Stimulated activated CD8-positive, alpha-beta memory T cell treated with anti-CD3 and anti-CD28 coated beads, Interleukin-7, amount 100 ng/mL, for 48 hours (primary cell): ENCODE measurements around the gene MROH9.

Experiments used
- DNase-seq, 2 donors: peaks; one replicate each; pipeline ENCODE4 v3.0.0-alpha.2; 2020; ENCODE audit warnings: low read depth in 1 of 2; ENCODE audit errors: extremely low read depth in 1 of 2

Gene MROH9

DNA sequence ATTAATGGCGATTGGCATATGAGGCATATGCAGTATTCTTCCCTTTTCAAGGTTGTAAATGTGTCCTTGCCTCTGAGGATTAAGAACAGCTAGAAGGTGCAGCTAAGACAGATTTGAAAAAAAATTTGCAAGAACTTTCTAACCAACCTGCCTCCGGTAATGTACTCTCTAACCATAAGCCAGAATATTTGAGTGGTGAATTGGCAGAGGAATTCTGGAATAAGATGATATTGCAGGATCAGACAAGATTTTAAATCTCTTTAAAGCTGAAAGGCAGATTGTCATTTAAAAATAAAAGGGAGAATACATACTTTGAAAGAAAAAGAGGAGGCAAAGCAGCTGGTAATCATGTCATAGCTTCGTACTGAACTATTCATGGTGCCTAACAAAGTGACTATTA, 29.2 kb downstream of the MROH9 start:
- DNase-seq, result no peak

- DNase-seq, result no peak
Observed at GRCh38 chr1:170967042-170967910, 31.9 kb downstream of the MROH9 start.

- no peak for DNase-seq
Observed at GRCh38 chr1:170970256-170970655, 34.9 kb downstream of the MROH9 start.

DNA sequence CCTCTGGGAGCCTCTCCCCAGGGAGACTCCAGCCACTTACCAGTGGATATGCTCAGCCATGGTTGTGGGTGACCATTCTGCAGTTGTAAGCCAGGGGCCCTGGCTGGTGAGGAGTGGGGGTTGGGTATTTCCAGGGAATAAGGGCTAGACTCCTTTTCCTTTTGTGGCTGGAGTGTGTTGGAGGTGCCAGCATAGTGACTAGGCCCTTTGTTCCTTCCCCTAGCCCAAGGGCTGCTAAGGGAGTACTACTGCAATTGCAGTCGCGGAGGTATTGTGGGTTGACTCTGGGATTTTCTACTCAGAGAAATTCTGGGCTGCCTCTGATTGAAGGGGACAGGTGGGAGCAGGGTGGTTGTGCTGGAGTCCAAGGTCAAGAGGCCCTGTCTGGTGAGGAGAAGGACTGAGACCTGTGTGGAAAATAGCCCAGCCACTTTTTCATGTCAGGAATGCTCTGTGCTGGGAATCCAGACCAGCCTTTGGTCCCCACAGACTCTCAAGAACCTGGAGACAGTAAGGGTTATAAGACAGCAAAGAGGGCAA, 43.1 kb downstream of the MROH9 start:
- no peak for DNase-seq

- DNase-seq, result no peak
Observed at GRCh38 chr1:170985406-170985805, 50.1 kb downstream of the MROH9 start.

- no peak for DNase-seq
Observed at GRCh38 chr1:170986901-170987300, 51.6 kb downstream of the MROH9 start.

DNA sequence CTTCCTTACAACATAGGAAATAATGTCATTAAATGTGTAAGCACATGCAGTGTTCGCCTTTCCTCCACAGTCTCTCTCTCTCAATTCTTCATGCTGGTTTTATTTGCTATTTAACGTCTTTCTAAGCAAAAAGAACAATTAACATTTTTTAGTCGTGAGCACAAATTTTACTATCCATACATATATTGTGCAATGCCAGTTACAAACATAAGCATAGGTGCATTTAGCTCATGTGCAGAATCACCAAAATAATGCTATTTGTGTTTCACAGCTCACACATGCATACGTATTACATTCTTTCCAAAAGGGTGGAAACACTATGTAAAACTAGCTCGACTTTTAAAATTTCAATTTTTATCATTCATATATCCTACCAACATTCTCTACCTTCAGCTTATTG, 52.1 kb downstream of the MROH9 start:
- DNase-seq, result no peak

- DNase-seq, result no peak
Observed at GRCh38 chr1:170993151-170993550, 57.8 kb downstream of the MROH9 start.

GRCh38 chr1:170993717-170994116, 58.4 kb downstream of the MROH9 start:
- DNase-seq, result no peak

- no peak for DNase-seq
Observed at GRCh38 chr1:171014880-171015279, 79.5 kb downstream of the MROH9 start.

GRCh38 chr1:171017426-171017825, 82.1 kb downstream of the MROH9 start:
- DNase-seq, result no peak

DNA sequence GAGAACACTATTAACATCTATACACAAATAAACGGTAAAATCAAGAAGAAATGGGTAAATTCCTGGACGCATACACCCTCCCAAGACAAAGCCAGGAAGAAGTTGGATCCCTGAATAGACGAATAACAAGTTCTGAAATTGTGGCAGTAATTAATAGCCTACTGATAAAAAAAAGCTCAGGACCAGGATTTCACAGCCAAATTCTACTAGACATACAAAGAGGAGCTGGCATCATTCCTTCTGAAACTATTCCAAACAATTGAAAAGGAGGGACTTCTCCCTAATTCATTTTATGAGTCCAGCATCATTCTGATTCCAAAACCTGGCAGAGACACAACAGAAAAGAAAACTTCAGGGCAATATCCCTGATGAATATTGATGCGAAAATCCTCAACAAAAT, 84.6 kb downstream of the MROH9 start:
- DNase-seq, result no peak

DNA sequence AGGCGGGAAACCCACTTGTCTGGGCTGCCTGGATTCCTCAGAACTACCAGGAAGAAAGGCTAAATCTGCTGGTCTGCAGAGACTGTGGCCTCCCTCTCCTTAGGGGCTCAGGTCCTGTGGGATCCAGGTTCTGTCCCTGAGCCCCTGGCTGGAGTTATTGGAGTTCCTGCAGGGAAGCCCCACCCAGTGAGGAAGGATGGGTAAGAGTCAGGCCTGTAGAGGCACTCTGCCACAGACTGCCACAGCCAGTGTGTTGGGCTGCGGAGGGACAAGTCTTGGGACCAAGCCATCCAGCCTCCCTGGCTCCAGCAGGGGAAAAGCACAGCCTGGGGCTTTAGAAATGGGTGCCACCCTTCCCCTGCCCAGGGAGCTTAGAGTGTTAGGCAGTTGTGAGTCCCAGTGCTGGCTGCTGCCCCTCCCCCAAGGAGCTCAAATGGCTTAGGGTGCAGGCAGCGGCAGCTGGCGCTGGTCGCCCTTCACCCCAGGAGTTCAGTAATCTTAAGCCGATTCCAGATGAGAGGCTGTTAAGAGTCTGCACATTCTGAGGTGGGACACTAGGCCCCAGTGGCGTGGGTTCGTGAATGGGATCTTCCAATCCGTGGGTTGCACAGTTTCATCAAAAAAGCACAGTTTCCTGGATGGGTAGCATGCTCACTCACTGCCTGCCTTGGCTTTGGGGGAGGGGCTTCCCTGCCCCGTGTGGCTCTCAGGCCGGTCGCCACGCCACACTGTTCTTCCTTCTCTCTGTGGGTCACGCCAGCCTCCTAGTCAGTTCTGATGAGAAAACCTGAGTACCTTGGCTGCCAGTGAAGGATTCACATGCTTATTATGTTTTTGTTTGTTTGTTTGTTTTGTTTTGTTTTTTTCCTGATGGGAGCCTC, 97.7 kb downstream of the MROH9 start:
- DNase-seq, result no peak

DNA sequence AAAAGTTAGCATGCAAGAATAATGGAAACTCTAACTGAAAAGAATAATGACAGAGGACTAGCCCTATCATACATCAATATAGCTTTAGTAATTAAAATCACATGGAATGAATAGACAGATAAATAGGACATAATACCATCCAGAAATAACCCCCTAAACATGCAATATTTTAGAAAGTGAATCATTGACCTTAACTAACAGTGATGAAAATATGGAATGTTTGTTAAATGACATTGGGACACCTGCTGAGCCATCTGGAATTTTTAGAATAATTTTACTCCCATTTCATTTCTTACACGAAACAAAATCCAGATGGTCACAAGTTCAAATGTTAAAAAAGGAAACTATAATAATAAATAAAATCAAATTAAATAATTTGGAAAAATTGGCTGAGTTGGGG, 102.3 kb downstream of the MROH9 start:
- no peak for DNase-seq

DNA sequence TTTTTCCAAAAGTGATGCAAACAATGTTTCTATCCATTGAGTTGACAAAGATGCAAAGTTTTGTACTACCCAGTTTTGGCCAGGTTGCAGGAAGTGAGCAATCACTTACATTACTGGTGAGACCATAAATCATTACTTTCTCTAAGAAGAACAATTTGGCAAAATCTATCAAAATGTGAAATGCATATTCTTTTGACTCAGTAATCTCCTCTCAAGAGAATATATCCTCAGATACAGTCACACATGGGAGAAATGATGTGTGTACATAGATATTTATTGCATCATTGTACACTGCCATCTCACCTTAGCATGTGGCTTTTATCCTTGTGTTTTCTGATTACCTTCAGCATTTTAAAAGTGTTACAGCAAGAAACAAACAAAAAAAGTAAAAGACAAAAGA, 103.0 kb downstream of the MROH9 start:
- no peak for DNase-seq

DNA sequence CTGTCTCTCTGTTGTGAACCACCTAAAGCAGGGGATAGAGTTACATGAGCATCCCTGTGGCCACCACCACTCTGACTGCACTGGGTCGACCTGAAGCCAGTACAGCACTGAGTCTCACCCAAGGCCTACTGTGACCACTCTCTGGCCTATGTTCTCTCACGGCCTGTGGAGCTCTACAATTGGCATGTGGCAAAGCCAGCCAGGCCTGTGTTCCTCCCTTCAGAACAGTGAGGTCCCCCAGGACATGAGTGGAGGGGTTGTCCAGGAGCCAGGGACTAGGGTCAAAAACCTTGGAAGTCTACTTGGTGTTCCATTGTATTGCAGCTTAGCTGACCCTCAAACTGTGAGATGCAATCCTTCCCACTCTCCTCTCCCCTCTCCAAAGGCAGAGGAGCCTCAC, 112.7 kb downstream of the MROH9 start:
- DNase-seq, result no peak

DNA sequence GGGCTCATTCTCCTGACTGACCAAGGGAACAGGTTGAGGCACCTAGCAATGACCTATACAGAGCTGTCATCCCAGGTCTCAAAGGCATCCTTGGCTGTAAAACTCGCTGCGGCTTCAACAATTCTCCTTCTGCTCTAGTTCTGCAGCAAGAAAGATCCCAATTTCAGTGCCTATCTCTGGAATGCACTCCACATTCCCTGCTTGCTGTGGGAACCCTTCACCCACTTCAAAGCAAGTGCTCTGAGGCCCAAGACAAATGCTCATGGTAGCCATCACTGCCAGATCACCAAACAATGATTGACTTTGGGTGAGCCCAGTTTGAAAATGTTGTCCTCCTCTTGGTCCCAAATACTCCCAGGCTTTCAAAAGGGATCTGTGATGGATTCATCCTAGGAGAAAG, 117.6 kb downstream of the MROH9 start:
- no peak for DNase-seq

GRCh38 chr1:171055966-171056643, 120.8 kb downstream of the MROH9 start:
- no peak for DNase-seq

DNA sequence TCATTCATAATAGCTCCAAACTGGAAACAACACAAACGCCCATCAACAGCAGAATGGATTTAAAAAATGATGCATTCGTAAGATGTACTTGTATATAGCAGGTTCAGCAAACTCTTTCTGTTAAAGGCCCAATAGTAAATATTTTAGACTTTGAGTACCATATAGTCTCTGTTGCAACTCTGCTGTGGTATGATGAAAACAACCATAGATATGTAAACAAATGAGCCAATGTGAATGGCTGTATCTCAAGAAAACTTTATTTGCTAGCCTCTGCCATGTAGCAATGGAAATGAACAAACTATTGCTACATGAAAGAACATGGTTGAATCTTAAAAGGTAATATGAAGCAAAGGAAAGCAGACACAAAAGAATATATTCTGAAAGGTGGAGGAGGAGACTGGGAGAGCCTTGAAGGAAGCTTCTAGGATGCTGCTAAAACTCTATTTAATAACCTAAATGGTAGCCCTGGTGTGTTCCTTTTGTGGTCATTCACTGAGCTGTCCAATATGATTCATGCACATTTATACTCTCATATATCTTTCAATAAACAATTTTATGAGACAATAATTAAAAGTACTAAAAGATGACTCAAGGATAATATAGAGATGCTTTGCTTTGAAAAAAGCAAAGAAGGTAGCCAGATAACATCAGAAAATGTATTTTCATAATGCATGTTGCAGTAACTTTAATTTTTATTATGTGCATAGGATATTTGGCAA, 126.2 kb downstream of the MROH9 start:
- DNase-seq, result no peak

DNA sequence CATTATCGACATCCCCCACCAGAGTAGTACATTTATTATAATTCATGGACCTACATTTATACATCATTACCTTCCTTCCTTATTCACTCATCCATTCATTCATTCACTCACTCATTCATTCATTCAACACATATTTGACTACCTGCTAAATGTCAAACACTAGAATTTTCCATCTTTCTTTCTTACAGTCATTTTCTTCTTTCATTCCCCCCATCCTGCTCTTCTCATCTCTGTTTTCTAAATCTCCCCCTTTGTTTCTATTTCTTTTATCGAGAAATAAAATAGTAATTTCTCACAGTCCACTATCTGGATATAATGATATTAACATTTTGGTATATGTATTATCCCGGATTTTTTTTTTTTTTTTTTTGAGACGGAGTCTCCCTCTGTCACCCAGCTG, 127.6 kb downstream of the MROH9 start:
- DNase-seq, result no peak

DNA sequence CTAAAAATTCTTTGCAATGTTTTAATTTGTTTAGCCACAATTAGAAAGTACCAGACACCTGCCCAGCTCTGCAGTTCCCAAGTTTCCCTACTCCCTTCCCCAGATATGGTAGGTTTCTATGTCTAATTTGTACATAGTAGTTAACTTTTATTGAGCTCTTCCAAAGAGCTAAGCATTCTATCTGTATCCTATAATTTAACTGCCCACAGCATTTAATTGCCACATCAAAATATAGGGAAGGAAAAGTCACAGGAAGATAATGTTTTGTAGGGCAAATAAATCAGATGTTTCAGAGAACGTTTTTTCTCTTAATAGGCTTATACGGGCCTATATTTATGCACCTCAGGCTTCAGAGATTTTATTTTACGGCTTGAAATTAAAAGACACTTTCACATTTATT, 139.7 kb downstream of the MROH9 start:
- DNase-seq, result no peak
